ENCODE measurements around the gene PRR20G. TPM values are rescaled to one million over a fixed set of nuclear protein-coding genes. Genes with fewer than 3 reads are reported as not detected.

The PRR20G gene
- total RNA-seq, result not detected in 2 replicates

GRCh38 chr3:127287840-127288239 is at the start of gene PRR20G:
Gene PRR20G, minus strand, starts transcription at chr3:127288046. Its CDS starts 681 bp downstream, at chr3:127287365.

Small RNA genes within 50 kb of the gene (small RNA-seq; reads per million reads assigned to genes)
- gene RNU6-1047P, result not detected

Other genes with a start within 250 kb of the PRR20G start
- gene PRR23E, start 94.9 kb downstream of the PRR20G start, total RNA-seq, result not detected in 2 replicates